Hypothalamus (tissue), 51 donors: Measurements from ENCODE around the gene MAPK11.
A peak's percentile ranks its signal among the peaks of the same experiment; 100 is the strongest.

ENCODE experiments used
- DNase-seq, 51 donors: peaks; one replicate each; lab custom pipeline; 2025; lab: John Stamatoyannopoulos, UW

MAPK11 gene

GRCh38 chr22:50262973-50263617 lies 7.1 kb downstream of the MAPK11 start:
- DNase-seq = no peak

GRCh38 chr22:50262460-50262911 lies 7.7 kb downstream of the MAPK11 start:
- DNase-seq = no peak

GRCh38 chr22:50261615-50262459 lies 8.3 kb downstream of the MAPK11 start, which contains the start of gene MAPK12:
TSS of gene MAPK12 (minus strand) at chr22:50261683. CDS start at chr22:50261509, 174 bp downstream.
- peak in 7 of 51 donors; percentile 20 to 54 (median 36) for DNase-seq

- peak in 23 of 51 donors; percentile 21 to 60 (median 45) for DNase-seq
Measured at GRCh38 chr22:50260801-50261614, 9.2 kb downstream of the MAPK11 start.

GRCh38 chr22:50260434-50260800 lies 9.8 kb downstream of the MAPK11 start:
- peak in 2 of 51 donors; percentile 45 to 46 for DNase-seq

- DNase-seq = peak in 1 of 51 donors; percentile 30
Measured at GRCh38 chr22:50259302-50259701, 10.9 kb downstream of the MAPK11 start.

- peak in 2 of 51 donors; percentile 16 to 17 for DNase-seq
Measured at GRCh38 chr22:50258361-50259292, 11.6 kb downstream of the MAPK11 start.

- no peak for DNase-seq
Measured at GRCh38 chr22:50257451-50258360, 12.5 kb downstream of the MAPK11 start.

- no peak for DNase-seq
Measured at GRCh38 chr22:50257041-50257440, 13.1 kb downstream of the MAPK11 start.

- DNase-seq = no peak
Measured at GRCh38 chr22:50256258-50256862, 13.8 kb downstream of the MAPK11 start.

- DNase-seq = no peak
Measured at GRCh38 chr22:50255607-50256006, 14.6 kb downstream of the MAPK11 start.

GRCh38 chr22:50255099-50255498 lies 15.1 kb downstream of the MAPK11 start:
- DNase-seq = no peak

GRCh38 chr22:50253941-50254340 lies 16.2 kb downstream of the MAPK11 start:
- DNase-seq = no peak

- no peak for DNase-seq
Measured at GRCh38 chr22:50253046-50253915, 16.9 kb downstream of the MAPK11 start.

- DNase-seq = peak in 16 of 51 donors; percentile 16 to 60 (median 43)
Measured at GRCh38 chr22:50252082-50253045, 17.8 kb downstream of the MAPK11 start.

- DNase-seq = no peak
Measured at GRCh38 chr22:50251477-50252081, 18.6 kb downstream of the MAPK11 start.
